ENCODE results near the gene UPP2. TPM values are rescaled to one million over a fixed set of nuclear protein-coding genes. Genes with fewer than 3 reads are reported as not detected.

Gene UPP2
- total and polyA plus RNA-seq, 10 donors = 0.02 TPM; not detected in 9

DNA sequence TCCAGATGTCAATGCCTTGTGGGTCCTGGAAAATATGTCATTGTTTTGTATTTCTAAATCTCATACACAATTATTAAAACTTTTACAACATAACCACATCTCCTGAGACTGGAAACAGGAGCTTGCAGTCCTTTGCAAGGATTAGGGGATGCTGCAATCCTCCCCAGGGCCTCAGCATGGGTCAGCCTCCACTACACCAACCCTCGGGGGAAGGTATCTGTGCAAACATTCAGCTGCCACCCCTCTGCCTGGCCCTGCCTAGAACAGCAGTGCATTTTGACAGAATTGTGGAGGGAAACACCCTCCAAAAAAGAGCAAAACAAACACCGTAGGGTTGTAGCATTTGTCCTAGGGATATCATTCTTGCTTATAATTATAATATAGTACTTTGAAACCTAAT is 4.2 kb upstream of the UPP2 start:
- TF ChIP-seq, protein P1, sequence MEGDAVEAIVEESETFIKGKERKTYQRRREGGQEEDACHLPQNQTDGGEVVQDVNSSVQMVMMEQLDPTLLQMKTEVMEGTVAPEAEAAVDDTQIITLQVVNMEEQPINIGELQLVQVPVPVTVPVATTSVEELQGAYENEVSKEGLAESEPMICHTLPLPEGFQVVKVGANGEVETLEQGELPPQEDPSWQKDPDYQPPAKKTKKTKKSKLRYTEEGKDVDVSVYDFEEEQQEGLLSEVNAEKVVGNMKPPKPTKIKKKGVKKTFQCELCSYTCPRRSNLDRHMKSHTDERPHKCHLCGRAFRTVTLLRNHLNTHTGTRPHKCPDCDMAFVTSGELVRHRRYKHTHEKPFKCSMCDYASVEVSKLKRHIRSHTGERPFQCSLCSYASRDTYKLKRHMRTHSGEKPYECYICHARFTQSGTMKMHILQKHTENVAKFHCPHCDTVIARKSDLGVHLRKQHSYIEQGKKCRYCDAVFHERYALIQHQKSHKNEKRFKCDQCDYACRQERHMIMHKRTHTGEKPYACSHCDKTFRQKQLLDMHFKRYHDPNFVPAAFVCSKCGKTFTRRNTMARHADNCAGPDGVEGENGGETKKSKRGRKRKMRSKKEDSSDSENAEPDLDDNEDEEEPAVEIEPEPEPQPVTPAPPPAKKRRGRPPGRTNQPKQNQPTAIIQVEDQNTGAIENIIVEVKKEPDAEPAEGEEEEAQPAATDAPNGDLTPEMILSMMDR (IDR thresholded peaks at IDR 0.05 in 8 of 11, conservative IDR thresholded peaks at IDR 0.05 in 3 of 11) = no peak
- TF ChIP-seq POLR2AphosphoS5 (IDR thresholded peaks at IDR 0.05) = no peak
- no peak for TF ChIP-seq POLR2A (IDR thresholded peaks at IDR 0.05)
- no peaks in the 10 kb centered on the region for H3K4me1 ChIP-seq
- no peak overlapping the region for H3K27ac ChIP-seq
- H3K36me3 ChIP-seq = no peaks in the 10 kb centered on the region
- no peak overlapping the region for H3K4me3 ChIP-seq
- H3K27me3 ChIP-seq (replicated peaks in 1 of 7) = no peaks in the 10 kb centered on the region
- 71 to 92% (median 83%) methylated on average over 2 of the region's 2 CpGs for WGBS, 5 donors
- no peaks in the 10 kb centered on the region for H3K9me3 ChIP-seq
- DNase-seq = no peak
- intact Hi-C loops (cut with DNase I; ENCODE audit: low total_unique reads) = no loop called here

DNA sequence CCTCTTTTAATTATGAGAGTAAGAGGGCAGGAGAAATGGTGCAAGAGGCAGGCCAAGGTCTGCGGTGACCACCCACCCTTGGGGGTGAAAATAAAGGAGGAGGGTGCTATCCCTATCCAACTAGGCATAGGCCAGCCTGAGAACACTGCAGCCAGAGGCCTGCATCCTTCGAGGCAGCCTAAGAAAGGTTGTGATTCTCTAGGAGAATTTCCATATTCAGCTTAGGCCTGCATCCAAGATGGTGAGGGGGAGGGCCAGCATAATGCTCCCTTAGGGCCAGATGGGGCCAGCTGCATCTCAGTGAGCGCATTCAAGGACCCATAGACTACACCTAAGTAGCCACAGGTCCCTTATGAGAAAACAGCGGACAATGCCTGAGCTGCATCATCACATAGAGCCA is 3.5 kb upstream of the UPP2 start:
- intact Hi-C loops (cut with DNase I; ENCODE audit: low total_unique reads) = no loop called here
- Histone ChIP-seq H3K36me3 (no peaks in the 10 kb centered on the region), H3K27ac (no peak overlapping the region), H3K9me3 (no peaks in the 10 kb centered on the region), H3K4me1 (no peaks in the 10 kb centered on the region), H3K4me3 (no peak overlapping the region), H3K27me3 (replicated peaks in 1 of 7) (no peaks in the 10 kb centered on the region)
- WGBS, 5 donors = 85 to 91% (median 89%) methylated on average over 4 of the region's 4 CpGs
- DNase-seq = no peak
- TF ChIP-seq, protein P1 (IDR thresholded peaks at IDR 0.05 in 8 of 11, conservative IDR thresholded peaks at IDR 0.05 in 3 of 11) = no peak
- TF ChIP-seq POLR2A (IDR thresholded peaks at IDR 0.05) = no peak
- TF ChIP-seq POLR2AphosphoS5 (IDR thresholded peaks at IDR 0.05) = no peak

DNA sequence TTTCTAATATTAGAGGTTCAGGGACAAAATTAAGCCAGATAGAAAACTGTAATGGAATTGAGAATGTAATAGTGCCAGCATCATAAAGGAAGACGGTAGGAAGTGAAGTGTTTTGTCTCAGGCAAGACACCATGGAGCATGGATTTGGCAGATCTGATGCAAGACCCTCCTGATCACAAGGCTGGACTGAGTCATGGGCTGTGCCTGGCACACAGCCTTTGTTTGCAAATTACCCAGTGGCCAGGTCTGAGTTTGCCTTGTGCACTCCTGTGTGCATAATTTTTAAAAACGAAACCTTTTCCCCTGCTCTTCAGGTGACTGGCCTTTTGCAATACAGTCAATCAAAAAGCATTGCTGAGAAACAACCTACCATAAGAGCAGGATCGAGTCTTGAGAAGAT is 2.0 kb upstream of the UPP2 start:
- TF ChIP-seq POLR2AphosphoS5 (IDR thresholded peaks at IDR 0.05) (no peak), POLR2A (IDR thresholded peaks at IDR 0.05) (no peak)
- TF ChIP-seq, protein P1 (IDR thresholded peaks at IDR 0.05 in 8 of 11, conservative IDR thresholded peaks at IDR 0.05 in 3 of 11) = no peak
- H3K27ac ChIP-seq = no peak overlapping the region
- H3K4me3 ChIP-seq = no peak overlapping the region
- H3K36me3 ChIP-seq = no peaks in the 10 kb centered on the region
- DNase-seq = no peak
- H3K27me3 ChIP-seq (replicated peaks in 1 of 7) = no peaks in the 10 kb centered on the region
- intact Hi-C loops (cut with DNase I; ENCODE audit: low total_unique reads) = no loop called here
- no peaks in the 10 kb centered on the region for H3K9me3 ChIP-seq
- 82 to 91% (median 85%) methylated on average over 3 of the region's 3 CpGs for WGBS, 5 donors
- no peaks in the 10 kb centered on the region for H3K4me1 ChIP-seq

DNA sequence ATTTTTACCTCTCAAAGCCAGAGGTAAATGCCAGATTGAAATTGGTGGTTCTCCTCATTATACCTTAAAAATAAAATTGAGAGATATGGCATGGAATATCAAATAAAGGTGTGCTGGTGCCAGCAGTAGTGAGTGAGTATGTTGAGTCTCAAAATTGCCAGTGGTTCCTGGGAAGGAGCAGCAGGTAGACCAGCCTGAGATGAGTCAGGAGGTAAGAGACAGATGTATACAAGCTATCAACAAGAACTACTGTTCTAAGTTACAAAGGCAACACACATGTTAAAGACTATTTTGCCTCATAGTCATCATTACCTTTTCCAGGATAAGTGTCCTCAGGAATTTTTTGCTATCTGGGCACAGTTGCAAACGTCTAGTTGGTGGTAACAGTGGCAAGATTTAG is 1.3 kb upstream of the UPP2 start:
- Histone ChIP-seq H3K4me1 (no peaks in the 10 kb centered on the region), H3K9me3 (no peaks in the 10 kb centered on the region), H3K27ac (no peak overlapping the region), H3K4me3 (no peak overlapping the region), H3K36me3 (no peaks in the 10 kb centered on the region), H3K27me3 (replicated peaks in 1 of 7) (no peaks in the 10 kb centered on the region)
- WGBS, 5 donors = 50 to 89% (median 81%) methylated on average over 1 of the region's 1 CpG
- intact Hi-C loops (cut with DNase I; ENCODE audit: low total_unique reads) = no loop called here
- no peak for TF ChIP-seq POLR2AphosphoS5 (IDR thresholded peaks at IDR 0.05)
- no peak for TF ChIP-seq POLR2A (IDR thresholded peaks at IDR 0.05)
- TF ChIP-seq, protein P1 (IDR thresholded peaks at IDR 0.05 in 8 of 11, conservative IDR thresholded peaks at IDR 0.05 in 3 of 11) = no peak
- no peak for DNase-seq

All from spleen (tissue), 11 donors.